Measurements from ENCODE around the gene ARHGAP26. TPM values are rescaled to one million over a fixed set of nuclear protein-coding genes. Genes with fewer than 3 reads are reported as not detected.

The ARHGAP26 gene
- total RNA-seq, 2 donors from 2014 or later = 21.3 to 22.7 TPM

DNA sequence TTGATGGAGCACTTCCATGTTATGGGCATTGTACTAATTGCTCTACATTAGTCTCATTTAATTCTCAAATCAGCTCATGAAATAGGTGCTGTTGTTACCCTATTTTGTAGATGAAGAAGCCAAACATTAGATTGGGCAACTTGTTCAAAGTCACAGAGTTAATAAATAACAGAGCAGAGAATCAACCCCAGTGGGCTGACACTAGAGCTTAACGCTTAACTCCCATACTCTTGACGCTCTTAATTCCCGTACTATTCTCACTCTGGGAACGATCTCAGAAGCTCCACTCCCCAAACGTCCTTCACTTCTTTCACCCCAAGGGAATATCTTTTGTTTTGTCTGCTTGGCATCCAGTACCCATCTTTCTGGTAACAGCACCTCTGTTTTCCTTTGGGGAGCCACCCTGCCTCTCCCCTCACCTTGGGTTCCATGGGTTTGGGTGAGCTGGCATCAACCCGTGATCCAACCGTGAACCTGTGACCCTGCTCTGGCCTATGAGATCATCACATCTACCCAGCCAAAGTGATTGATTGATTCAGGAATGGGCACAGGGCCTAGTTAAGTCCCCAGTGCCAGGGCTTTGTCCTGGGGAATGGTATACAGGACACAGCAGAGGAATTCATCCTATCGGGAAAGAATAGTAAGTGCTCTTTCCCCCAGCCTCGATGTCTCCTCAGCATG lies 464.1 kb downstream of the ARHGAP26 start:
- no peak for ATAC-seq
- peaks cover 11% of the 10 kb centered on the region for H3K4me1 Mint-ChIP-seq
- H3K27ac Mint-ChIP-seq = no peak overlapping the region
- H3K27me3 Mint-ChIP-seq = no peaks in the 10 kb centered on the region
- no peaks in the 10 kb centered on the region for H3K9me3 ChIP-seq (ENCODE audit: control insufficient read depth, low read length, poor library complexity, severe bottlenecking)
- no peak for DNase-seq
- no peaks in the 10 kb centered on the region for H3K36me3 Mint-ChIP-seq (ENCODE audit: low read depth)
- no peak overlapping the region for H3K4me3 Mint-ChIP-seq

DNA sequence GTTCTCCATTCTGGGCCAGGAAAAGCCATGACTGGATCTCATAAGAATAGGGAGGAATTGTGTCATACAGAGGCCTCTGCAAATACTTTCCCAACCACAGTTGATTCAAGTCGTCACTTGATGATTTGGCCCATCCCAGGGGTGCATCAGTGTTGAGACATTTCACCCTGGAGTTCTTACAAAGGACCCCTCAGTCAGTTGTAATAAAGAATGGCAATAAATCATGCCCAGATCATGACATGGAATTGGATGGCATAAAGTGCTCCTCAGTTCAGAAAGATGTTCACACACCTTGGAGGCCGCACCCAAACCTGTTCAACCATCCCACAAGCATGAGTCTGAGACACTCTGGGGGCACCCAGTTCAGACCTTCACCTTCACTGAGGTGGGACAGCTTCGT lies 465.2 kb downstream of the ARHGAP26 start:
- no peak overlapping the region for H3K27ac Mint-ChIP-seq
- peaks cover 2% of the 10 kb centered on the region for H3K4me1 Mint-ChIP-seq
- H3K4me3 Mint-ChIP-seq = no peak overlapping the region
- no peaks in the 10 kb centered on the region for H3K36me3 Mint-ChIP-seq (ENCODE audit: low read depth)
- ATAC-seq = no peak
- no peak for DNase-seq
- H3K27me3 Mint-ChIP-seq = no peaks in the 10 kb centered on the region
- no peaks in the 10 kb centered on the region for H3K9me3 ChIP-seq (ENCODE audit: control insufficient read depth, low read length, poor library complexity, severe bottlenecking)

DNA sequence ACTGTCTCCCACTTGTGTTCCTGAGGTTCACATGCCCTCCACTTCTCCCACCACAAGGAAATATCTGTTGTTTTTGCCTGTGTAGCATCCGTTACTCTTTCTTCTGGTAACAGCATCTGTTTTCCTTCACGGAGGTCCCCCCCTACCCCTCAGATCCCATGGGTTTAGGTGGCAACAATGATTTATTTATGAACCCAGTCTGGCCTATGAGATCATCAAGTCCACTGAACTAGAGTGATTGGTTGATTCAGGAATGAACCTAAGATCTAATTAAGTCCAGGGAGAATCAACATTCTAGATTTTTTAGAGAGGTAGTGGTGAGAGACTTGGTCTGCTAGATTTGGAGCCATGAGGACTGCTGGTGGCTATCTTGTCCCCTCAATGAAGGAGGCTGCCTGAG lies 466.5 kb downstream of the ARHGAP26 start:
- Mint-ChIP-seq H3K4me3 (no peak overlapping the region), H3K36me3 (ENCODE audit: low read depth) (no peaks in the 10 kb centered on the region), H3K27ac (no peak overlapping the region), H3K27me3 (no peaks in the 10 kb centered on the region), H3K4me1 (peaks cover 2% of the 10 kb centered on the region)
- H3K9me3 ChIP-seq (ENCODE audit: control insufficient read depth, low read length, poor library complexity, severe bottlenecking) = no peaks in the 10 kb centered on the region
- ATAC-seq (no peak), DNase-seq (no peak)

DNA sequence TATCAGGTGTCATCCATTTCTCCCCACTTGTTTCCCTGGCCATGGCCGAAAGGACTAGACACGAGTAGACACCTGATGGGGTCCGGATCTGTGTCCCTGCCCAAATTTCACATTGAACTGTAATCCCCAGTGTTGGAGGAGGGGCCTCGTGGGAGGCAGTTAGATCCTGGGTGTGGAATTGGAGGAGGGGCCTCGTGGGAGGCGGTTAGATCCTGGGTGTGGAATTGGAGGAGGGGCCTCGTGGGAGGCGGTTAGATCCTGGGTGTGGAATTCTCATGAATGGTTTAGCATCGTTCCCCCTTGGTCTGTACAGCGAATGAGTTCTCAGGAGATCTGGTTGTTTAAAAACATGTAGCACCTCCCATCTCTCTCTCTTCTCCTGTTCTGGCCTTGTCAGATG lies 467.5 kb downstream of the ARHGAP26 start:
- ATAC-seq (no peak), DNase-seq (no peak)
- Mint-ChIP-seq H3K4me3 (no peak overlapping the region), H3K4me1 (no peaks in the 10 kb centered on the region), H3K27ac (no peak overlapping the region), H3K36me3 (ENCODE audit: low read depth) (no peaks in the 10 kb centered on the region), H3K27me3 (no peaks in the 10 kb centered on the region)
- no peaks in the 10 kb centered on the region for H3K9me3 ChIP-seq (ENCODE audit: control insufficient read depth, low read length, poor library complexity, severe bottlenecking)

DNA sequence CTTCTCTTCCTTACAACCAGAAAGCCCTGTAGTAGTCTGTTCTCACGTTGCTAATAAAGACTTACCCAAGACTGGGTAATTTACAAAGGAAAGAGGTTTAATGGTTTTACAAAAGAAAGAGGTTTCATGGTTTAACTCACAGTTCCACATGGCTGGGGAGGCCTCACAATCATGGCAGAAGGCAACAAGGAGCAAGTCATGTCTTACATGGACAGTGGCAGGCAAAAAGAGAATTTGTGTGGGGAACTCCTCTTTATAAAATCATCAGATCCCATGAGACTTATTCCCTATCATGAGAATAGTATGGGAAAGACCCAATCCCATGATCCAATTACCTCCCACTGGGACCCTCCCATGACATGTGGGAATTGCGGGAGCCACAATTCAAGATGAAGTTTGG lies 468.4 kb downstream of the ARHGAP26 start:
- DNase-seq (no peak), ATAC-seq (no peak)
- no peaks in the 10 kb centered on the region for H3K9me3 ChIP-seq (ENCODE audit: control insufficient read depth, low read length, poor library complexity, severe bottlenecking)
- no peak overlapping the region for H3K27ac Mint-ChIP-seq
- H3K4me3 Mint-ChIP-seq = no peak overlapping the region
- H3K36me3 Mint-ChIP-seq (ENCODE audit: low read depth) = no peaks in the 10 kb centered on the region
- H3K4me1 Mint-ChIP-seq = no peaks in the 10 kb centered on the region
- H3K27me3 Mint-ChIP-seq = no peaks in the 10 kb centered on the region

DNA sequence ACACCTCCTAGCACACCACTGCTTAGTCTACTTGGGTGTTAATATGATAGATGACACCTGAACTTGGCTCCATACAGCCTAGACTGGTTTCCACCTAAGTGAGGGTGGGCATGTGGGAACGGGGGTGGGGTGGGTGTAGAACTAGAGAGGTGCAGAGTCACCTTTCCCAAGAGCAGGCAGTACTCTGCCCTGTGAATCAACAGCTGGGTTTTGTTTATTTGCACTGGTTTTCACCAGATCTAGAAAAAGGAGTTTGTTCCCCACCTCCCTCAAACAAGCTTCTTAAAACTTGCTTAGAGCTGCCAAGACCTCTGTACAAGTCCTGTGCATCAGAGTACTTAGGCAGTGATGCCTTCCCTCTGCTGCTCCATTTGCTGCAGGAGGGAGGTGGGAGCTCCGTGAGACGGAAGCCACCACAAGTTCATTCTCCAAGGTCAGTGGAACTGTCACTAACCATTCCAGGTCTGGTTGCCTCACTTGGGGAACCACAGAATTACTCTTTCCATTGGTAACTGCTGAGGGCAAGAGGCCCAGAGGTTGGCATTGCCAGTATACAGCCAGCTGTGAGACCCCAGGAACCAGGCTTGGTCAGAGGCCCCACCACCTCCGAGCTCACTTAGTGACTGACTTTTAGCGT lies 469.8 kb downstream of the ARHGAP26 start:
- DNase-seq = no peak
- H3K9me3 ChIP-seq (ENCODE audit: control insufficient read depth, low read length, poor library complexity, severe bottlenecking) = no peaks in the 10 kb centered on the region
- Mint-ChIP-seq H3K27me3 (no peaks in the 10 kb centered on the region), H3K4me1 (no peaks in the 10 kb centered on the region), H3K4me3 (no peak overlapping the region), H3K27ac (no peak overlapping the region), H3K36me3 (ENCODE audit: low read depth) (no peaks in the 10 kb centered on the region)
- ATAC-seq = no peak

DNA sequence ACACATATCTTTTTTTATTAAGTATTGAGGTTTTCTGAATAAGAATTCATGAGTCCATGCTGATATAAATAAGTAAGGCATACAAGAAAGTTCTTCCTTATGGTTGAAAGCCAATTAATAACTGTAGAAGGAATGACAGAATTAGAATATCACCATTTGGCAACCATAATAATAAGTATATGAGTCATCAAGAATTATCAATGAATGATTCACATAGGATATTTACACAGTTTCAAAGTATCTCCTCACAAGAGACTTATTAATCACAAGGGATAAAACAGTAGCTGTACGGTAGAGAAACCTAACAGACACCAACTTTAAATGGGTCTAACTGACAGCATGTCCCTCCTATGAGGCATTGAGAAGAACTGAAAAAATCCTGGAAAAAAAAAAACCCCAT lies 471.7 kb downstream of the ARHGAP26 start:
- Mint-ChIP-seq H3K4me1 (no peaks in the 10 kb centered on the region), H3K27ac (no peak overlapping the region), H3K4me3 (no peak overlapping the region), H3K36me3 (ENCODE audit: low read depth) (no peaks in the 10 kb centered on the region), H3K27me3 (no peaks in the 10 kb centered on the region)
- DNase-seq (no peak), ATAC-seq (no peak)
- no peaks in the 10 kb centered on the region for H3K9me3 ChIP-seq (ENCODE audit: control insufficient read depth, low read length, poor library complexity, severe bottlenecking)

DNA sequence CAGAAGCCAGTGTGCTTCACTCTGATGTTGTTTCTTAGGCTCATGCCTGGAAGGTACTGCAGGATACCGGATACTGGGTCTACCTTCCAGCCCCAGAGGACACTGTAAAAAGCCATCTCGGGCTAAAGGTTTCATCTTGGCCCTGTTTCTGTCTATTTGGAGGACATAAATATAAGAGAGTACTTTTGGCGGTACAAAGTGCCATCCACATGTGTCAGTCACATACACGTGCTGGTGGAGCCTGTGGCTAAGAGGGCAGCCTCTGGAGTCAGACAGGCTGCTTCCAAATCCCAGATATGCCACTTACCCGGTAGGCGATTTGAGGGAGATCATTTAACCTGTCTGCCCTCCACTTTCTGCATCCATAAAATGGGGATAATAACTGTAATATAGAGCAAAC lies 472.9 kb downstream of the ARHGAP26 start:
- no peaks in the 10 kb centered on the region for H3K27me3 Mint-ChIP-seq
- H3K9me3 ChIP-seq (ENCODE audit: control insufficient read depth, low read length, poor library complexity, severe bottlenecking) = no peaks in the 10 kb centered on the region
- H3K4me1 Mint-ChIP-seq = no peaks in the 10 kb centered on the region
- H3K27ac Mint-ChIP-seq = no peak overlapping the region
- no peak overlapping the region for H3K4me3 Mint-ChIP-seq
- DNase-seq (no peak), ATAC-seq (no peak)
- no peaks in the 10 kb centered on the region for H3K36me3 Mint-ChIP-seq (ENCODE audit: low read depth)

DNA sequence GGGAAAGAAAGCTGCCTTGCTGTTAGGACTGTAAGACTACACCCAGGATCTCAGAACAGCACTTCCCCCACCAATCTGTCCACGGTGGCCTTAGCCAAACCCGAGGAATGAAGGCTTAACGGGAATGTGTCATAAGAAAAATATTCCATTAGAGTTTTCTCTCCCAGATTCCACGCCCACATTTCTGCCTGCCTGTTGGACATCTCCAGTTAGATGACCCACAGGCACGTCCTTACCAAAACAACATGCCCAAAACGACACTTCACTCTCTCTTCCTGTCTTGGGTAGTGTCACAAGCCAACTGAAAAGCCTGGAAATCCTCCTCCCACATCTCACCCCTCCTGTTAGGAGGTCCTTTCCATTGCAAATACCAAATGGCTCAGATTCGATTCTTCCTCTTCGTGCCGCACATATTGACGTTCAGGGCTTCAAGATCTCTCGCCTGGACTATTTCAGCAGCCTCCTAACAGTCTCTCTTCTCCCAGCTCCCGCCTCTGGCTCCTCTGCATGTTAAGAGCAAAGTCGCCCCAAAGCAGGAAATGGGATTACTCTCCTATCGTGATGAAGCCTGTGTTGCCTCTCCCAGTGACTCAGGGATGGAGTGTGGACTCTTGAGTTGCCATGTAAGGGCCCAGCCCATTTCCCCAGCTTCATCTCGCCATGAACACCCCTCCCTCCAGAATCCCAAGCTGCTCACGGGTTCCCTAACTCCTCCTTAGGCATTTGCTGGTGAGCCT lies 474.0 kb downstream of the ARHGAP26 start:
- Mint-ChIP-seq H3K4me3 (no peak overlapping the region), H3K27me3 (no peaks in the 10 kb centered on the region), H3K4me1 (no peaks in the 10 kb centered on the region), H3K36me3 (ENCODE audit: low read depth) (no peaks in the 10 kb centered on the region), H3K27ac (no peak overlapping the region)
- DNase-seq = no peak
- H3K9me3 ChIP-seq (ENCODE audit: control insufficient read depth, low read length, poor library complexity, severe bottlenecking) = no peaks in the 10 kb centered on the region
- no peak for ATAC-seq

DNA sequence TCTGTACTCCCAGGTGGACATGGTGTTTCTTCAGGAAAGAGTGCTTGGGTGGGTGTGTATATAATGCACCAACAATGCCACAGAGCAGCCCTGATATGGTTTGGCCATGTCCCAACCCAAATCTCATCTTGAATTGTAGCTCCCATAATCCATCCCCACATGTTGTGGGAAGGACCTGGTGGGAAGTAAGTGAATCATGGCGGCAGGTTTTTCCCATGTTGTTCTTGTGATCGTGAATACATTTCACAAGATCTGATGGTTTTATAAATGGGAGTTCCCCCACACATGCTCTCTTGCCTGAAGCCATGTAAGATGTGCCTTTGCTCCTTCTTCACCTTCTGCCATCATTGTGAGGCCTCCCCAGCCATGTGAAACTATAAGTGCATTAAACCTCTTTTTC lies 474.8 kb downstream of the ARHGAP26 start:
- Mint-ChIP-seq H3K27ac (no peak overlapping the region), H3K27me3 (no peaks in the 10 kb centered on the region), H3K4me1 (no peaks in the 10 kb centered on the region), H3K36me3 (ENCODE audit: low read depth) (no peaks in the 10 kb centered on the region), H3K4me3 (no peak overlapping the region)
- DNase-seq (no peak), ATAC-seq (no peak)
- H3K9me3 ChIP-seq (ENCODE audit: control insufficient read depth, low read length, poor library complexity, severe bottlenecking) = no peaks in the 10 kb centered on the region

DNA sequence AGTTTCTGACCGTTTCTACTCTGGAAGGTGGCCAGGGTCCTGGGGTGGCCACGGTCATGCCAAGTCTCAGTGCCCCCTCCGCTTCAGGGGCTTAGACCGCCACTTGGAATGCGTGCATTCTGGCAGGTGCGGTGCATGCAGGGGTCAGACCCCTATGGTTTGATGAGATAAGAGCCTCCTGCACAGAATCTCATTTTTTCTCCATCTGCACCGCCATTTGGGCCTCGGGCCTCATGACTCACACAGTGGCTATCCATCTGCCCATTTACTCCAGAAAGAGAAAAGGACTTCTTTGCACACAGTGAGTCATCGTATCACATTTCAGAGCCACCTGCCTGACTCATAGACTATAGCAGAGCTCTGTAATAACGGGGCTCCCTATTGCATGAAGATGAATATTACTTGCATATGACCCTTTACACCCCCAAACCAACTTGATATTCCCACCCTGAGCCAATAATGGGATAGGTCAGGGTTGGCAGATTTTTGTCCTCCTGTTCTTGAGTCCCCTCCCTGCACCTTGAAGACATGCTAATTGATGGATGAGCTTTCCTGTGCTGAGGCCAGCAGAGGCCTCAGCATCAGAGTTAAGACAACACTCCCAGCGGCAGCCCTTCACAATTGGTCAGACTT lies 475.9 kb downstream of the ARHGAP26 start:
- DNase-seq = no peak
- Mint-ChIP-seq H3K36me3 (ENCODE audit: low read depth) (no peaks in the 10 kb centered on the region), H3K27ac (no peak overlapping the region), H3K4me1 (no peaks in the 10 kb centered on the region), H3K4me3 (no peak overlapping the region), H3K27me3 (no peaks in the 10 kb centered on the region)
- no peak for ATAC-seq
- no peaks in the 10 kb centered on the region for H3K9me3 ChIP-seq (ENCODE audit: control insufficient read depth, low read length, poor library complexity, severe bottlenecking)

DNA sequence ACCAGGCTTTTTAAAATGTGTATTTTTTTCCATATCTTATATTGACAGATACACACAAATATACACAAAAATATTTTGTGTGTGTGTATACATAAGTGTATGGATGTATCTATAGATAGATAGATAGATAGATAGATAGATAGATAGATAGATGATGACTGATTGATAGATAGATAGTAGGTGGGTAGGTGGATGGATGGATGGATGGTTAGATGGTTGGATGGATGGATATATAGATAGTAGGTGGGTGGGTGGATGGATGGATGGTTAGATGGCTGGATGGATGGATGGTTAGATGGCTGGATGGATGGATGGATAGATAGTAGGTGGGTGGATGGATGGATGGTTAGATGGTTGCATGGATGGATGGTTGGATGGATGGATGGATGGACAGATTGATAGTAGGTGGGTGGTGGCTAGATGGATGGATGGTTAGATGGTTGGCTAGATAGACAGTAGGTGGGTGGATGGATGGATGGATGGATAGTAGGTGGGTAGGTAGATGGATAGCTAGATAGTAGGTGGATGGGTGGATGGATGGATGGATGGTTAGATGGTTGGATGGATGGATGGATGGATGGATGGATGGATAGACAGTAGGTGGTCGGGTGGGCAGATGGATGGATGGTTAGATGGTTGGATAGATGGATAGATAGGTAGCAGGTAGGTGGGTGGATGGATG lies 477.1 kb downstream of the ARHGAP26 start:
- Mint-ChIP-seq H3K27me3 (no peaks in the 10 kb centered on the region), H3K4me1 (no peaks in the 10 kb centered on the region), H3K4me3 (no peak overlapping the region), H3K27ac (no peak overlapping the region), H3K36me3 (ENCODE audit: low read depth) (no peaks in the 10 kb centered on the region)
- ATAC-seq (no peak), DNase-seq (no peak)
- H3K9me3 ChIP-seq (ENCODE audit: control insufficient read depth, low read length, poor library complexity, severe bottlenecking) = no peaks in the 10 kb centered on the region

DNA sequence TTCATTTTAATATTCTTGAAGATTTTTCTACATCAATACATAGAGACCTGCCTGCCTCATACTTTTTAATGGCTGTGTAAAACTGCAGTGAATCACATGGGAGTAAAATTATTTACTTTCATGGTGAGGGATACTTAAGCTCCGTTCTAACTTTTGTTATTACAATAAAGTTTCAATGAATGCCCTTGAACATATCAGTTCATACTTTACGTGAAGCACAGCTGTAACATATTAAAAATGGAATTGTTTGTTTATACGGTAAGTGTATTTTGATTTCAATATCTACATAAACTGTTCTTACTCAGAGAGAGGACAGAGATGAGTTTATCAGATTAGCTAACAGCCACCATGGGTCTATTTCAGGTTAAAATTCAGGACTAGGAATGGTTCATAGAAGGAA lies 478.2 kb downstream of the ARHGAP26 start:
- no peaks in the 10 kb centered on the region for H3K27me3 Mint-ChIP-seq
- no peak overlapping the region for H3K4me3 Mint-ChIP-seq
- no peak overlapping the region for H3K27ac Mint-ChIP-seq
- no peaks in the 10 kb centered on the region for H3K9me3 ChIP-seq (ENCODE audit: control insufficient read depth, low read length, poor library complexity, severe bottlenecking)
- no peaks in the 10 kb centered on the region for H3K4me1 Mint-ChIP-seq
- no peak for DNase-seq
- no peak for ATAC-seq
- H3K36me3 Mint-ChIP-seq (ENCODE audit: low read depth) = no peaks in the 10 kb centered on the region
